Activated T-helper 1 cell treated with anti-CD3 and anti-CD28 coated beads, Interleukin-2, amount 50 U/mL, for 16 hours (primary cell): Measurements from ENCODE around the gene FRAT1.

ENCODE experiments used
- DNase-seq, 2 donors: peaks; one replicate each; pipeline ENCODE4 v3.0.0-alpha.2; 2020; ENCODE audit warnings: low read depth in 1 of 2, low spot score in 1 of 2

FRAT1 gene

GRCh38 chr10:97363071-97363470, 44.0 kb downstream of the FRAT1 start:
- DNase-seq, result no peak

DNA sequence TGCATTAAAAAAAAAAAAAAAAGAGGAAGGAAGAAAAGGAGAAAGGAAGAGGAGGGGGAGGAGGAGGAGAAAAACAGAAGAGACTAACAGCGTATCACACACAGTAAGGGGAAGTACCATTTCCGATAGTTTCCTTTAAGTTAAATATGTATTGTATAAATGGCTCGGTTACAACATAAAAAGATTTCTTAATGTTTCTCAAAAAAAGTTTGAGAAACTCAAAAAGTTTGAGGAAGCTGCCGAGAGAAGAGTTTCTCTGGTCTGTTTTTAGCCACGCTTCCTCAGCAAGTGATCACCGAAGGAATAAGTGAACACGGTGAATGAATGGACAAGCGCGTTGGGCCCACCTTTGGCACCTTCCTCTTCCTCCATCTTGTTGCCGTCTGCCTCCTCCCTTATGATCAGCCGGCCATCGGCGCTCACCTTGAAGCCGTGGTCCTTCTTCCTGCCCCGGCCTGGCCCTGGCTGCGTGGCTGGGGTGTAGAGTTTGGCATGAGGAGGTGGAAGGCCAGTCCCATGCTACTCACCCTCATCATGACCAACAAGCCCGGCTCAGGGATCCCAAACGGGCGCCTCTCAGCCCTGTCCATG, 46.8 kb downstream of the FRAT1 start:
- no peak for DNase-seq

DNA sequence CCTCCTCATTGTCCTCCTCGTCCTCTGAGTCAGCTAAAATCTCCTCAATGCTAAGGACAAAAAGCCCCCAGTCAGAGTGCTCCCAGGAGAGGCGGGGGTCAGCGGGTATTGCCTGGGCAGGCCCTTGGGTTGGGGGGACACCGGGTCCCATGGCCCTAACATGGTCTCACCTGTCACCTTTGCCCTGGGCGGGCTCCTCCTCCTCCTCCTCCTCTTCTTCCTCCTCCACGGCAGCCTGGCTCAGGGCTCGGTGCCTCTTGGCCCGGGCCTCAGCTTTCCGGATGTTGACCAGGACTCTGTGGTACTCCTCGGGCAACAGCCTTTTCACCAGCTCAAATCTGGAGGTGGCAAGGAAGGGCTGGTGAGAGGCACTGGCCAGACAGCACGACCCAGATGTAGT, 47.5 kb downstream of the FRAT1 start:
- DNase-seq, result no peak

DNA sequence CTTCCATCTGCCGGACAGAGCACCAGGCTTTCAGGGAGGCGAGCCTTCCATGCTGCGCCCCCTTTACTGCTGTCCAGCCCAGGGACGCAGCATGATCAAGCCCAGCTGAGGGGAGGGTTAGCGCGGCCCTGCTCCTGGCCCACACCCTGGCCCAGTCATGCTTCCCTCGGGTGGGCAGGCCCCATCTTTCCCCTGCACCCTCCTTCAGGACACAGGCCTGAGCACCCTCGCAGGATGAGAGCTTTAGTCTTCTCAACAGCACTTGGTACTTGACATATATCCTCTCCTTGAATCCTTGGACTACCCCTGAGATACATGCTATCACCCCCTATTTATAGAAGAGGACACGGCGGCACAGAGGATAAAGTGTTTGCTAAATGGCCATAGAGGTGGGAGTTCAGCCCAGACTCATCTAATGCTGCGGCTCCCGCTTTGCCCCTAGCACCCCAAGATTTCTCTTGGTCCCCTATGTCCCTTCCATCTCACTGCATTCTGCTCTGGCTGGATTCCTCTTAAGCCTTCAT, 48.1 kb downstream of the FRAT1 start:
- no peak for DNase-seq
